GM12892 (cell line): Measurements from ENCODE around the gene SLC35B2.

Experiments
- DNase-seq: peaks from one replicate; pipeline ENCODE4 v3.0.0; 2011; ENCODE audit not compliant: insufficient read length
- FAIRE-seq: peaks from 2 replicates; lab custom pipeline; 2011; peaks lifted over from hg19 to GRCh38; lab: Jason Lieb, UNC
- POLR2A ChIP-seq: IDR thresholded peaks from 2 replicates; pipeline ENCODE4 v1.6.1; 2011; ENCODE audit warnings: low read depth, low read length, control low read depth
- POLR2AphosphoS5 ChIP-seq: IDR thresholded peaks from 2 replicates; pipeline ENCODE4 v1.6.1; 2011; ENCODE audit warnings: low read depth, low read length, control low read depth
- TAF1 ChIP-seq: IDR thresholded peaks from 2 replicates; pipeline ENCODE4 v1.6.1; 2011; ENCODE audit warnings: low read depth, mild to moderate bottlenecking, control low read depth, low read length, borderline replicate concordance

The SLC35B2 gene

DNA sequence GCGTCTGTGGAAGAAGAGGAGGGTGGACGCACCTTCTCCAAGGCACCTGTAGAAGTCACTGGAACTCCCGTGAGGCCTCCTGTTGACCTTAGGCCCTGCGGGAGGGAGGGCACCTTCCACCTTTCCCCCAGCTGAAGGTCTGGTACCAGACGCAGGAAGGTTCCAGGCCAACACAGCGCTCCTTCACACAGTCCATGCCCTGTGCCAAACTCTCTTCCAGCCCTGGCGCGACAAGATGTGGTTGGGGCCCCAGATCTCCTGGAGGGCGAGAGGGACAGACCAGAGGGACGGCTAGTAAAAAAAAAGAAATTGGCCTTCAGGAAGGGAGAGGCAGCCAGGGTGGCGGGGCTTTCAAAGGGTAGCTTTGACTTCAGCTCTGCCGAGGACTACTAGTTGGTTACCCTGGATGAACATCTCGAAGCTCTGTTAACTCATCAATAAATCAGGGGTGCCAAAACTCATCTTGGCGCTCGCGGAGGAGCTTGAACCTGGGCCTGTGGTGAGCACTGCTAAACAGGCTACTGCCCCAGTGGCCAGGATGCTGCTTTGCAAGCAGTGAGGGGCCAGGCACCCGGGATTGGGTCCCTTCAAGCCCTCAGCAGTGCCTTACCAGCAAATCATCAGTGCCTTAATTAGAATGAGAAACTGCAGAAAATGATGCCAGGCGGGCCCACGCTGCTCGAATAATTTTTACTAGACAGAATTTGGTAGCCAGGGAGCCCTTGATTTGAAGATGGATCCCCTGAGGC, 40.9 kb upstream of the SLC35B2 start:
- FAIRE-seq (no peak), DNase-seq (no peak)

DNA sequence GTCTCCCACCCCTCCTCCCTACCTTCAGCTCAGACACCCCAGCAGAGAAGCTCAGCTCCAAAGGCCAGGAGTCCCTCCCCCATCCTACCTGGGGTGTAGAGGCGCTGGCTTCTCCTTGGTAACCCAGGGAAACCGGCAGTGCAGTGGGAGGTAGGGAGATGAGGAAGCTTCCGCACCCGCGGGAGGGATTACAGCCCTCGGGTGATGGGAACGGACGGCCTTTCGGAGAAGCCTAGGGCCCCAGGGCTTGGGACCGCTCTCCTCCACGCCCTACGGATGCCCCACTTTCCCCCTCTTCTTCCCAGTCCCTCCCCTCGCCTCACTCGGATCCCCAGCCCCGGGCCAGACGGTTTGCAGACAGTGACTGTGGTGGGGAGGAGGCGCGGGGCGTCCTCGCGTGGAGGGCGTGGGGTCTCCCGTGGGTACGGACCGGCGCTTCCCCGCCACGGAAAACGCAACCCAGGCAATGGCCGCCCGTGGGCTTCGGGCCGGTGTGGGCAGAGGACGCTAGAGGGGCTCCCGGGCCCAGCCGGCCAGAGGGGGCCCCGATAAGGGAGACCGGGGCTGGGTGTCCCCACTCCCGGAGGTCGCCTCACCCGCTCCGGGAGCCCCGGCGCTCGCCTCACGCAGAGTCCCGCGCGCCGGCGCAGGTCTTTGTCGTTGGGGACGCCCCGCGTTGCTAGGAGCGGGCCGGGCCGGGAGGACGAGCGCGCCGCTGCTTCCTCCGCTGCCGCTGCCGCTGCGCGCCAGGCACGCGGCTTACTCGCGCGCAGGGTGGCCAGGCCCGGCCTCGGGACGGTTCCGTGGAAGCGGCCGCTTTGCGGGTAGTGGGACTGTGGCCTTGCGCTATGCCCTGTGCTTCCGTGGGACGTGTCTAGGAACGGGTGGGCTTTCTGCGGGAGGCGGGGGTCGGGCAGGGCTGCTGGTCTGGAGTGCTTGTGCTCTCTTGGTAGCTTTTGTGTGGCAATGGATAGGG, 40.0 kb upstream of the SLC35B2 start:
- FAIRE-seq: no peak
- no peak for DNase-seq
- TF ChIP-seq TAF1 (no peak), POLR2A (no peak), POLR2AphosphoS5 (no peak)

More for the DNA sequence above, 40.9 kb upstream of the SLC35B2 start:
- TF ChIP-seq POLR2AphosphoS5 (no peak; the same call in 1 of the 2 replicates), TAF1 (no peak), POLR2A (no peak; the same call in 1 of the 2 replicates)

DNA sequence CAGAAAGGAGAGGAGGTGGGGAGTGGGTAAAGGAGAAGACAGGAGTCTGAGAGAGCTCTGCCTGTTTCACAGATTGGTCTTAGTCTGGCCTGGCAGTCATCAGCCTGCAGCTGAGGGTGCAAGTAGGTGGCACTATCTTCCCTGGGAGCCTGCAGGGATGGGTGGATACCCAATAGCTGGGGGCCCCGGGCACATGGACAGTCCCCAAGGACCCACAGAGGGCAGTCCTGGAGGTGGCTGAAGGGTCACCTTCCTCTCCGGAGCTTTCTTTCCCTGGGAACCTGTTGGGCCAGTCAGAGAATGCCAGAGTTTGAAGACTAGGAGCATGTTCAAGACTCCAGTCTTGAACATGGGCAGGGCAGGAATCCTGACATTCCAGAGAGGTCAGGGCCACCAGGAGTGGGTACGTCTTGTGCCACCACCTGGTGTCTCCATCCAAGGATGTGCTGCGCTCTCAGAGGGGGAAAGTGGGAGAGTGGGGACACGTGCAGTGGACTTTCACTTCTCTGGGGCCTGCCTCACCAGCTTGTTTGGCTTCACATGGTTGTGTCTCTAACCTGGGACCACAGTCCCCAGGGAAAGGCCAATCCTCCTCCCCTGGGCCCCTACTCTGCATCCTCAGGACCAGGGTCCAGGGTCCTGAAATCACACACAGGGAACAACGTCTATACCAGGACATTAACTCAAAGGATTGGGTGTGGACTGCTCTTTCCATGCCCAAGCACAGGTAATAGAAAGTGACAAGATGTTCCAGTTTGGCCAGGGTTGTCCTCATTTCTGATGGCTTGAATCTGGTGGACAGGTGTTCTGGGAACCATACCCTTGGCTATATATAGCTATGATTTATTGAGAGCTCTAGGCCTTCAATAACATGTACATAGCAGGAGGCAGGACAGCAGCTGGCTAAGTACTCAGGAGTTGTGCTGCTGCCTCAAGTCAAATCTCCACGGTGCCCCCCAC, 37.8 kb upstream of the SLC35B2 start:
- FAIRE-seq (no peak), DNase-seq (no peak)
- no peak for TF ChIP-seq TAF1
- TF ChIP-seq POLR2AphosphoS5: no peak
- no peak for TF ChIP-seq POLR2A

DNA sequence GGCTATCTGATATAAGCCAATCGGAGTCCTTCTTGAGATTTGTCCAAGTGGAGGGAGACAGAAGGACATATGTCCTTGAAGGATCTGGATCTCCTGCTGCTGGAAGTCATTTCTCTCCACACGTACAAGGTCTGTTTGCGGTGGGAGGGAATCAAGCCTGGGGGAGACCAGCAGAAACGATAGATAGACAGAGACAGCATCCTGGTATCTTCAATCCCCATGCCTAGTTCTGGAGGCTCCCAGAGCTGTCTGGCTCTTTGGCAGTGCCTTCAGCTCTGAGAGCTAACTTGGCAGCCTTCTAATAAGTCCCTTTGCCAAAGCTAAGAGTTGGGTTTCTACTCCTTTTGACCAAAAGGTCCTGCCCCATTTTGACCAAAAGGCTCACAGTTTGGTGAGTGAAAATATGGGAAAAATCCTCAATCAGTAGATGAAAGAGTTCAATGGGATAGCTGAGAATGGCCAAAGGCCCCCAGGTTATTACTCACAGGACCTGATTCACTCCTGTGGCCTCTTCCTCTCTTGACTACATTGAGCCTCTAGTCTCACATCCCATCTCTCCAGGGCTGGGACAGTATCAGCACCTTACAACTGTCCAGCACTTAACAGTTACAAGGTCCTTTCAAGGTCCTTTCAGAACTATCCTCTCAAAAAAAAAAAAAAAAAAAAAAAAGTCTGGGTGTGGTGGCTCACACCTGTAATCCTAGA, 35.5 kb upstream of the SLC35B2 start:
- FAIRE-seq (no peak), DNase-seq (no peak)
- TF ChIP-seq POLR2AphosphoS5 (no peak), POLR2A (no peak), TAF1 (no peak)

DNA sequence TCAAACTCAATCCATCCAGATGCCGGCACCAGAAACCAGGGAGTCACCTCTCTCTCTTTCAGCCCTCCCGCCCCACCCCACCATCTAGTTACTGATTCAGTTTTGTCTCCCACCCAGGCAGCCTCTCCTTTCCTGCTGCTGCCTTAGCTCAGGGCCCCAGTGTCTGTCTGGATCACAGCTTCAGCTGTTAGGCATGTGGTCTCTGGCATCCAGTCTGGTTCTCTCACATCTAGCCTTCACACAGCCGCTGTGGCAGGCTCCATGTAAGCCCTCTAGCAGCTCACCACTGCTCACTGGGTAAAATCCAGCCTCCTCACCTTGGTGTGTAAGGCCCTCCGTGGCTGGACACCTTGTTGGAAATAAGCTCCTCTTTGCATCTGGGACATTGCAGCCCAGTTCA, 34.5 kb upstream of the SLC35B2 start:
- FAIRE-seq (no peak), DNase-seq (no peak)
- TF ChIP-seq TAF1 (no peak), POLR2AphosphoS5 (no peak), POLR2A (no peak)

DNA sequence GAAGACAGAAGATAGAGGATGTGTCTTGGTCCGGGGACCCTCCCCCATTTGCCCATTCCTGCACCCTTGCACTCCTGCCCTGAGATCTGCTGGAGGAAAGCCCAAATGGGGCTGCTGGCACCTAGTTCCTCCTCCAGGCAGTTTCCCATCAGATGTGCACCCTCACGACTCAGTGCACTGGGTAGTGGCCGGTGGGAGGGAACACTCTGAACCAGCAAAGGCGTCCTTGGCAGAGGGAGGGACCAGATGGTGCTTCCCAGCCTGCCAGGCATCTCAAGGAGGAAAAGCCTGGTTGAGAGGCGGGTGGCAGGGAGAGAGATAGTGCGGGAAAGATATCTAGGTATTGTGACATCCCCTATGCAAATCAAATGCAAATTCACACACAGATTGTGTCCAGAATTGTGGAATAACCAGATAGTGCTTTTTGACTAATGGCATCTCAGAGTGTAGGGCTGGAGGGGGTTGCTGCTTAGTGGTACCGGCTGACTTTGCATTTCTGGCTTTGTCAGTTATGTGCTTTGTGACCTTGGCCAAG, 32.5 kb upstream of the SLC35B2 start:
- TF ChIP-seq POLR2AphosphoS5 (no peak), POLR2A (no peak), TAF1 (no peak)
- no peak for FAIRE-seq
- DNase-seq: no peak

DNA sequence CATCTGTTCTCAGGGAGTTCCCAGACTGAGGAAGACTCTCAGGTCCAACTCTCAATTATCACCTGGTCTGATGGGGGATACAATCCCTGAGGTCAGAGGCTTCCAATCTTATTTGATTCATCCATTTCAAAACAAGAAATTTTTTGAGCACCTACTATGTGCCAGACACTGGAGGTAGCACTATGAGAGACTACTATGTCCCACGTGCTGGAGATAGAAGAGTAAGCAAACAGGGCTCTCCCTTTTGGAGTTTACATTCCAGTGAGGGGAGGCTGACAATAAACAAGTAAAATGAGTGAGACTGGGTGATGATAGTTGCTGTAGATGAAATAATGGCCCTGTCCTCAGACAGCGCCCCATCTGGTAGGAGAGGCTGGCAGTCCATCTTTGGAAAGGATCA, 29.4 kb upstream of the SLC35B2 start:
- no peak for FAIRE-seq
- no peak for DNase-seq

DNA sequence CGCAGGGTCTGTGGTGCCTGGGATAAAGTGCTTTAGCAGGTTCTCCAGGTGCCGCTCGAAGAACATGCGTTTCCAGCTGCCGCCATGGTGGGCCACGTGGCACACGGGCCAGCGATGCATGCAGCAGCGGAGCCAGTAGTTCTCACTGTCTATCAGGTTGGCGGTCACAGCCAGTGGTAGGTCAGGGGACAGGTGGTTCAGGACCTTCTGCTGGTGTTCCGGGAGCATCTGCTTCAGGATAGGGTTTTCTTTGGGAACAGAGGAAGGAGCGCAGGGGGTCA, 28.9 kb upstream of the SLC35B2 start:
- DNase-seq: no peak
- TF ChIP-seq TAF1: no peak
- TF ChIP-seq POLR2AphosphoS5: no peak
- no peak for TF ChIP-seq POLR2A
- FAIRE-seq: no peak

More for the DNA sequence above, 29.4 kb upstream of the SLC35B2 start:
- TF ChIP-seq TAF1: no peak
- no peak for TF ChIP-seq POLR2A
- no peak for TF ChIP-seq POLR2AphosphoS5

DNA sequence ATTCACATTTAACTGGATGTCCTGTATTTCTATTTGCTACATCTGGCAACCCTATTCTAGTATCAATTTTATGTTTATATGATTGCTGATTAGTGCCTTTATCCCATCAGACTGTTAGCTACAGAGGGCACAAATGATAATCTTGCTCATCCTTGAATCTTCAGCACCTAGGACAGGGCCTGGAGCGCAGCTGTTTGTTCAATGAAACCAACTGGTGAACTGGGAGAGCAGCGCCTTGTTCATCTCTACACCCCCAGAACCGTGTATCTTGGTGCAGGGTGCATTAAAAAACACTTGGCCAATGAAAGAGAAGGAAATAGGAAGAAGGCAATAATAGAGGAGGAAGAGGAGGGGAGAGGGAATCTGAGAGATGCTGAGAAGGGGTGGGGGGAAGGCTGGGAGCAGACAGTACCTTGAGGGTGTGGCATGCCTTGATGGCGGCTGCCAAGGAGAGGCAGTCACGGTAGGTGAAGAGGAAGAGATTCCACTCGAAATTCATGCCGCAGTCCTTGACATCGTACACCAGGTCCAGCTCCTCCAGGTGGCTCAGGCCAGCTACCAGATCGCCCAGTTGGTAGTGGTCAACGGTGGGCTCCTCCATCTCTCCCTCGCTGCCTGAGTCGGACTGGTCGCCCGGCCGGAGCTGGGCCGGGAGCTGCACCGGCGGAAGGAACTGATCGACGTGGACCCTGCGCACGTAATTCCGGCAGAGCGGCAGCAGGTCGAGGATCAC, 28.4 kb upstream of the SLC35B2 start:
- DNase-seq (no peak), FAIRE-seq (no peak)
- TF ChIP-seq POLR2A: no peak
- no peak for TF ChIP-seq POLR2AphosphoS5
- no peak for TF ChIP-seq TAF1
